Uterus (tissue), 4 donors: Measurements from ENCODE around the gene FOXS1. TPM values are rescaled to one million over a fixed set of nuclear protein-coding genes. Genes with fewer than 3 reads are reported as not detected.

Source experiments
- DNase-seq, 2 donors: peaks; one replicate each; pipeline ENCODE4 v3.0.0-alpha.2; 2019 to 2020
- H3K27ac ChIP-seq, 2 donors: fragments of 200-600 bp; sonication (generic); 1 replicate in 1 of 2; 2 replicates in 1 of 2; pipeline ENCODE4 v1.5.1; 2016 to 2018
- H3K27me3 ChIP-seq, 2 donors: fragments of 200-600 bp; sonication (generic); one replicate each; pipeline ENCODE4 v1.5.1; 2018 to 2019; ENCODE audit warnings: control low read depth in 1 of 2
- H3K36me3 ChIP-seq, 2 donors: fragments of 200-600 bp; sonication (generic); one replicate each; pipeline ENCODE4 v1.5.1; 2019; ENCODE audit warnings: control low read depth in 1 of 2
- H3K4me1 ChIP-seq, 2 donors: fragments of 200-600 bp; sonication (generic); one replicate each; pipeline ENCODE4 v1.5.1; 2018 to 2019; ENCODE audit warnings: control low read depth in 1 of 2
- H3K4me3 ChIP-seq, 2 donors: fragments of 200-600 bp; sonication (generic); 1 replicate in 1 of 2; 2 replicates in 1 of 2; pipeline ENCODE4 v1.5.1; 2018 to 2019; ENCODE audit warnings: mild to moderate bottlenecking in 1 of 2
- H3K9me3 ChIP-seq, 2 donors: fragments of 200-600 bp; sonication (generic); one replicate each; pipeline ENCODE4 v1.5.1; 2019; ENCODE audit warnings: control low read depth in 1 of 2
- POLR2A ChIP-seq, 2 donors: fragments of 450-650 bp; IDR thresholded peaks; one replicate each; pipeline ENCODE4 v1.6.1; 2016; ENCODE audit warnings: antibody characterized with exemption in 2 of 2, mild to moderate bottlenecking in 1 of 2, moderate library complexity in 1 of 2
- intact Hi-C: fragments of 100-400 bp; cut with DNase I; formaldehyde crosslinking; loops from one replicate; pipeline ENCODE4 v1.15.1; 2023; ENCODE audit warnings: low total_unique reads
- total RNA-seq, 4 donors: library from RNA; depleted of rRNA in 3 of 4; stranded (reverse); fragments of >200 nt in 3 of 4; gene quantifications; one replicate each; pipeline versions ENCODE4 v1.1.0 to v1.2.4, GENCODE V29; 2014 to 2023
- TF ChIP-seq, protein P1 (sequence below), 4 experiments: fragments of 200-600 bp in 2 of 4; fragments of 450-650 bp in 2 of 4; sonication (generic) in 2 of 4; IDR thresholded peaks; one replicate each; pipeline ENCODE4 v1.5.1; 2016 to 2019; ENCODE audit warnings: antibody characterized with exemption in 4 of 4, mild to moderate bottlenecking in 2 of 4, moderate library complexity in 1 of 4
- donor health status: DM: yes; HTN: yes; CAD: no.

Gene FOXS1
- total RNA-seq, 4 donors from 2014 or later = 5.4 to 6.2 TPM; not detected in 2

DNA sequence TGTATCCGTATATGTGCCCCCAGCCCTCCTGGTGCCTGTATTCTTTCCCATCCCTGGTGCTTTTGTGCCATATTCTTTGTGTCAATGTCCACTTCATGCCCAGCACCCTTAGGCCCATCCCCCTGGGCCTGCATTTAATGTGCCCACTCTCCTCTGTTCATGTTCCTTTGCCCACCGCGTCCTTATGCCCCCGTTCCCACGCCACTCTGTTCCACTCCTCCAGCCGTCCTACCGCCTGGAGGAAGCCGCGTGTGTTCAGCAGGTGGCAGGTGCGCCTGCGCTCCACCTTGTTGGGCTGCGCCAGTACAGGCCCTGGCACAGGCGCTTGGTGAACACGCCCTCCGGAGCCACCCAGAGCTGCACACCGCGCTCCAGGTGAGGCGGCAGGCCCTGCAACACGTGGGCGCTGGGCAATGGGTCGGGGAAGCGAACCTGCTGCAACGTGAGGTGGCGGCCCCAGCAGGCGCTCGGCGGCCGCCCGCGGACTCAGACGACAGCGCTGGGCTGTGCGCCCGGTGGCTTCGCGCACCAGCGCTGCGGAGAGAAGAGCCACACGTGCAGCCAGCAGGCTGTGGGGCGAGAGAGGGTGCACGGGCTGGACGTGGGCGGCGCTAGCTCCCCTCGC, 4.0 kb upstream of the FOXS1 start:
- no peaks in the 10 kb centered on the region for H3K4me1 ChIP-seq
- H3K27ac ChIP-seq = no peak overlapping the region
- DNase-seq = no peak
- H3K4me3 ChIP-seq = no peak overlapping the region
- no peak for TF ChIP-seq POLR2A (IDR thresholded peaks at IDR 0.05)
- TF ChIP-seq, protein P1, sequence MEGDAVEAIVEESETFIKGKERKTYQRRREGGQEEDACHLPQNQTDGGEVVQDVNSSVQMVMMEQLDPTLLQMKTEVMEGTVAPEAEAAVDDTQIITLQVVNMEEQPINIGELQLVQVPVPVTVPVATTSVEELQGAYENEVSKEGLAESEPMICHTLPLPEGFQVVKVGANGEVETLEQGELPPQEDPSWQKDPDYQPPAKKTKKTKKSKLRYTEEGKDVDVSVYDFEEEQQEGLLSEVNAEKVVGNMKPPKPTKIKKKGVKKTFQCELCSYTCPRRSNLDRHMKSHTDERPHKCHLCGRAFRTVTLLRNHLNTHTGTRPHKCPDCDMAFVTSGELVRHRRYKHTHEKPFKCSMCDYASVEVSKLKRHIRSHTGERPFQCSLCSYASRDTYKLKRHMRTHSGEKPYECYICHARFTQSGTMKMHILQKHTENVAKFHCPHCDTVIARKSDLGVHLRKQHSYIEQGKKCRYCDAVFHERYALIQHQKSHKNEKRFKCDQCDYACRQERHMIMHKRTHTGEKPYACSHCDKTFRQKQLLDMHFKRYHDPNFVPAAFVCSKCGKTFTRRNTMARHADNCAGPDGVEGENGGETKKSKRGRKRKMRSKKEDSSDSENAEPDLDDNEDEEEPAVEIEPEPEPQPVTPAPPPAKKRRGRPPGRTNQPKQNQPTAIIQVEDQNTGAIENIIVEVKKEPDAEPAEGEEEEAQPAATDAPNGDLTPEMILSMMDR (IDR thresholded peaks at IDR 0.05) = no peak
- no peaks in the 10 kb centered on the region for H3K9me3 ChIP-seq
- no peaks in the 10 kb centered on the region for H3K27me3 ChIP-seq
- H3K36me3 ChIP-seq = no peaks in the 10 kb centered on the region
- intact Hi-C loops = loop anchor here (10.0 kb wide), 1 partner anchor 105 kb away; the partner anchor contains the start of gene PDRG1

DNA sequence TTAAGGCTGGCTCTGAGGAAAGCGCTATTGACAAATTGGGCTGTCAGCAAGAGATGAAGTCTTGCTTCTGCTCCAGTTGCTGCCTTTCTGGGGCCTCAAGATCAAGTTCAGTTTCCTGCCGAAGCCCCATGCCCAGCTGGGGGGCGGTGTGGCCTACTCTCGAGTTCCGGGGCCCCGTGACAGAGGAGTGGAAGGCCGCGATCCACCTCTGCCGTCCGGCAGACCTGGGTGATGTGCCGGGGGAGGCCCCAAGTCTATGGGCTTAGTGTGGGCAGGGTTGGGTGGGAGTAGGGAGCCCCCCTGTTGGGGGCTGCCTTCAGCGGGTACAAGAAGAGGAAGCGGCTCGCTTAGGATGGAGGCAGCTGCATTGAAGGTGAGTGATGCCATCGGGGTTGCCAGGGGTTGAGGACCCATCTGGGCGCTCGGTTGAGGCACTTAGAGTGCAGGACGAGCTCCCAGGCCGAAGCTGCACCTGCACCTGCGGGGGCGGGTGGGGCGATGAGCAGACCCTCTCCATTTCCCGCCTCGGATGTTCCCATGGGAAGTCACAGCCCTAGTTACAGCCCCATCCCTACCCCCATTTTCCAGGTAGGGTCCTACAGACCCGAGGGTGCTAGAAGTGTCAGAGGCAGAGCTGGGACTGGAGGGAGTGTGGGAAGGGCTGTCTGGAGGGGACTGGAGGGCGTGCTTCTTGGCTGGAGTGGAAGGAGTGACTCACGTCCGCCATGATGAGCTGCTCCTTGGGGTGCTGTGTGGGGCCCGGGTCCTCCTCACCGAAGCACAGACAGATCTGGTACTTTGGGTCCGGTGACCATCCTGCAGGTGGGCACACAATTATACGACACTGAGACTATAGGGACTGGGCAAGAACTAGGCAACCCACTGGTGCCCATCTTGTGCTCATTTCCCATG, 2.9 kb upstream of the FOXS1 start:
- no peak for DNase-seq
- Histone ChIP-seq H3K27me3 (no peaks in the 10 kb centered on the region), H3K27ac (no peak overlapping the region), H3K36me3 (no peaks in the 10 kb centered on the region), H3K9me3 (no peaks in the 10 kb centered on the region), H3K4me1 (peaks cover 0 to under 1% of the 10 kb centered on the region in 2 donors), H3K4me3 (no peak overlapping the region)
- intact Hi-C loops = loop anchor here (10.0 kb wide), 1 partner anchor 106 kb away; the partner anchor contains the start of gene PDRG1
- TF ChIP-seq, protein P1 (IDR thresholded peaks at IDR 0.05) = no peak
- TF ChIP-seq POLR2A (IDR thresholded peaks at IDR 0.05) = no peak

DNA sequence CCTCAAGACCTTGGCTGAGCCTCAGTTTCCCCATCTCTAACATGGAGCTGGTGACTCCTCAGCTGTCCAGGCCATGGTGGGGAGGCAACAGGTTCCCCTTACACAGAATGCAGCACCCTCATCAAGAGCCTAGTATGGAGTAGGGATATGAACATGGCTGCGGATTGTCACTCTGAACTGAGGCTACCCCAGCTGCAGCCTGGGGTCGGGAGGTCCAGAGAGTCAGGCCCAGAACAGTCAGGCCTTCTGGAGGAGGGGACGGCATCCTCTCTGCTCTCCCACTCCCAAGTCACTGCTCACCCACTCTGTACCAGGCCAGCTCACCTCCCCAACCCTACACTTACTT, 1.4 kb upstream of the FOXS1 start:
- H3K4me3 ChIP-seq = no peak overlapping the region
- peaks cover 0 to 15% of the 10 kb centered on the region in 2 donors for H3K4me1 ChIP-seq
- intact Hi-C loops = loop anchor here (10.0 kb wide), 1 partner anchor 108 kb away; the partner anchor contains the start of gene PDRG1
- no peaks in the 10 kb centered on the region for H3K9me3 ChIP-seq
- H3K36me3 ChIP-seq = no peaks in the 10 kb centered on the region
- no peak for TF ChIP-seq POLR2A (IDR thresholded peaks at IDR 0.05)
- TF ChIP-seq, protein P1 (IDR thresholded peaks at IDR 0.05) = no peak
- no peak overlapping the region for H3K27ac ChIP-seq
- no peak for DNase-seq
- H3K27me3 ChIP-seq = no peaks in the 10 kb centered on the region

DNA sequence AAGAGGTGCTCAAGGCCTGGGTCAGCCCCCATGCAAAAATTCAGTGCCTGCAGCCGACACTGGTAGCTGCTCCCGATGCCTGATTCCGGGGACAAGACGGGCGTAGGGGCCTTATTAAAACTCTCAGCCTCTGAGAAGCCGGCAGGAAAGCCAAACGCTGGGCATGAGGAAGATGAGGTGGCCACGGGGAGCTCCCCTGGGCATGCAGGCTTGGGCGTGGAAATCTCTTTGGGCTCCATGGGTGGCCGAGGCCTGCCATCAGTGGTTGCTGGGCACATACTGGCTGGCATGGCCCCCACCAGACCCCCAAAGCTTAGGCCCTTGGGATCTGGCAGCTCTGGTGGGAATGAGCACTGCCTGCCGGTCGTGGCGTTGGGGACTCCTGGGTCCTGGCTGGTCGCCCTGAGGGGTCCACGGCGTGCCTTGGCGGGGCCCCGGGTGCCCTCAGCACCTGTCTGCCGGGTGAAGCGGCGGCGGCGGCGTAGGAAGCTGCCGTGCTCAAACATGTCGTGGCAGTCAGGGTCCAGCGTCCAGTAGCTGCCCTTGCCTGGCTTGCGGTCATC, 586 bp downstream of the FOXS1 start:
- H3K27me3 ChIP-seq = no peaks in the 10 kb centered on the region
- peak overlapping the region; percentile 78 to 81 for H3K27ac ChIP-seq
- peak overlapping the region in 1 of 2 donors; percentile 11 for H3K4me3 ChIP-seq
- DNase-seq = no peak
- no peaks in the 10 kb centered on the region for H3K36me3 ChIP-seq
- H3K9me3 ChIP-seq = no peaks in the 10 kb centered on the region
- peaks cover 0 to 18% of the 10 kb centered on the region in 2 donors for H3K4me1 ChIP-seq
- intact Hi-C loops = loop anchor here (10.0 kb wide), 1 partner anchor 110 kb away; the partner anchor contains the start of gene PDRG1
- no peak for TF ChIP-seq POLR2A (IDR thresholded peaks at IDR 0.05)
- TF ChIP-seq, protein P1 (IDR thresholded peaks at IDR 0.05) = no peak
